Upper lobe of left lung (tissue), 4 donors: ENCODE data around the gene NFIX.

ENCODE experiments used
- CTCF ChIP-seq, 6 experiments: fragments of 450-650 bp in 4 of 6; fragments of 200-600 bp in 2 of 6; sonication (generic) in 2 of 6; IDR thresholded peaks; one replicate each; pipeline ENCODE4 v1.5.1; 2016 to 2019; ENCODE audit warnings: antibody characterized with exemption in 6 of 6
- EP300 ChIP-seq, 4 donors: sonication (generic); formaldehyde crosslinking; IDR thresholded peaks; one replicate each; pipeline ENCODE4 v1.5.1; 2017; ENCODE audit warnings: antibody characterized with exemption in 4 of 4, control low read depth in 2 of 4
- POLR2A ChIP-seq, 4 donors: fragments of 450-650 bp; IDR thresholded peaks; one replicate each; pipeline ENCODE4 v1.5.1; 2016 to 2017; ENCODE audit warnings: antibody characterized with exemption in 4 of 4, mild to moderate bottlenecking in 2 of 4

GRCh38 chr19:13010038-13010991 lies 15.0 kb downstream of the NFIX start:
- TF ChIP-seq CTCF (IDR thresholded peaks at IDR 0.05) = no peak
- no peak for TF ChIP-seq EP300 (IDR thresholded peaks at IDR 0.05)
- TF ChIP-seq POLR2A (IDR thresholded peaks at IDR 0.05) = peak in 1 of 4 donors; percentile 9
